ENCODE results near the gene ATP10A.
"Not testable (repeated sequence)": the region's sequence is repeated elsewhere in the genome, so short reads cannot be mapped to it uniquely, and the experiment has no call there.

The ATP10A gene

GRCh38 chr15:25667829-25668228 lies 195.3 kb downstream of the ATP10A start:
- Mint-ChIP-seq H3K9me3 (no peaks in the 10 kb centered on the region), H3K4me3 (no peak overlapping the region), H3K4me1 (peaks cover 10% of the 10 kb centered on the region), H3K27me3 (peaks cover 40% of the 10 kb centered on the region), H3K27ac (no peak overlapping the region), H3K36me3 (peaks cover 2% of the 10 kb centered on the region)

- peaks cover 2% of the 10 kb centered on the region for H3K36me3 Mint-ChIP-seq
- no peak overlapping the region for H3K4me3 Mint-ChIP-seq
- H3K27ac Mint-ChIP-seq, result no peak overlapping the region
- peaks cover 41% of the 10 kb centered on the region for H3K27me3 Mint-ChIP-seq
- H3K4me1 Mint-ChIP-seq, result peaks cover 8% of the 10 kb centered on the region
- H3K9me3 Mint-ChIP-seq, result no peaks in the 10 kb centered on the region
Measured at GRCh38 chr15:25665913-25666312, 197.2 kb downstream of the ATP10A start.

GRCh38 chr15:25664761-25665160 lies 198.4 kb downstream of the ATP10A start:
- Mint-ChIP-seq H3K9me3 (no peaks in the 10 kb centered on the region), H3K27ac (peak overlapping the region; percentile 15), H3K4me1 (peaks cover 2% of the 10 kb centered on the region), H3K4me3 (no peak overlapping the region), H3K36me3 (peaks cover 2% of the 10 kb centered on the region), H3K27me3 (peaks cover 30% of the 10 kb centered on the region)

GRCh38 chr15:25663515-25663914 lies 199.6 kb downstream of the ATP10A start:
- H3K27me3 Mint-ChIP-seq, result peaks cover 23% of the 10 kb centered on the region
- H3K4me3 Mint-ChIP-seq, result no peak overlapping the region
- no peaks in the 10 kb centered on the region for H3K4me1 Mint-ChIP-seq
- H3K9me3 Mint-ChIP-seq, result no peaks in the 10 kb centered on the region
- no peak overlapping the region for H3K27ac Mint-ChIP-seq
- H3K36me3 Mint-ChIP-seq, result peaks cover 2% of the 10 kb centered on the region

GRCh38 chr15:25661898-25662297 lies 201.2 kb downstream of the ATP10A start:
- H3K27me3 Mint-ChIP-seq, result peaks cover 25% of the 10 kb centered on the region
- no peak overlapping the region for H3K4me3 Mint-ChIP-seq
- H3K9me3 Mint-ChIP-seq, result no peaks in the 10 kb centered on the region
- H3K4me1 Mint-ChIP-seq, result no peaks in the 10 kb centered on the region
- no peak overlapping the region for H3K27ac Mint-ChIP-seq
- H3K36me3 Mint-ChIP-seq, result peaks cover 2% of the 10 kb centered on the region

GRCh38 chr15:25659251-25659650 lies 203.9 kb downstream of the ATP10A start:
- no peak overlapping the region for H3K27ac Mint-ChIP-seq
- H3K4me1 Mint-ChIP-seq, result no peaks in the 10 kb centered on the region
- no peaks in the 10 kb centered on the region for H3K9me3 Mint-ChIP-seq
- no peaks in the 10 kb centered on the region for H3K36me3 Mint-ChIP-seq
- H3K27me3 Mint-ChIP-seq, result peaks cover 10% of the 10 kb centered on the region
- no peak overlapping the region for H3K4me3 Mint-ChIP-seq

- Mint-ChIP-seq H3K36me3 (no peaks in the 10 kb centered on the region), H3K27ac (no peak overlapping the region)
Measured at GRCh38 chr15:25658560-25658959, 204.6 kb downstream of the ATP10A start.

GRCh38 chr15:25655207-25655948 lies 207.7 kb downstream of the ATP10A start:
- H3K27ac Mint-ChIP-seq, result no peak overlapping the region

More at GRCh38 chr15:25658560-25658959, 204.6 kb downstream of the ATP10A start:
- Mint-ChIP-seq H3K9me3 (no peaks in the 10 kb centered on the region), H3K4me3 (no peak overlapping the region), H3K27me3 (peaks cover 10% of the 10 kb centered on the region), H3K4me1 (no peaks in the 10 kb centered on the region)

GRCh38 chr15:25653371-25653770 lies 209.8 kb downstream of the ATP10A start:
- H3K4me1 Mint-ChIP-seq, result no peaks in the 10 kb centered on the region
- peaks cover 8% of the 10 kb centered on the region for H3K27me3 Mint-ChIP-seq
- no peaks in the 10 kb centered on the region for H3K36me3 Mint-ChIP-seq
- H3K9me3 Mint-ChIP-seq, result no peaks in the 10 kb centered on the region
- H3K4me3 Mint-ChIP-seq, result no peak overlapping the region
- H3K27ac Mint-ChIP-seq, result no peak overlapping the region

More at GRCh38 chr15:25655207-25655948, 207.7 kb downstream of the ATP10A start:
- H3K4me3 Mint-ChIP-seq, result no peak overlapping the region
- H3K9me3 Mint-ChIP-seq, result no peaks in the 10 kb centered on the region
- H3K27me3 Mint-ChIP-seq, result peaks cover 6% of the 10 kb centered on the region
- no peaks in the 10 kb centered on the region for H3K4me1 Mint-ChIP-seq
- H3K36me3 Mint-ChIP-seq, result no peaks in the 10 kb centered on the region

- H3K27me3 Mint-ChIP-seq, result peaks cover 3% of the 10 kb centered on the region
- H3K9me3 Mint-ChIP-seq, result no peaks in the 10 kb centered on the region
- H3K4me3 Mint-ChIP-seq, result no peak overlapping the region
- H3K4me1 Mint-ChIP-seq, result no peaks in the 10 kb centered on the region
- H3K36me3 Mint-ChIP-seq, result no peaks in the 10 kb centered on the region
- H3K27ac Mint-ChIP-seq, result no peak overlapping the region
Measured at GRCh38 chr15:25652704-25653103, 210.4 kb downstream of the ATP10A start.

GRCh38 chr15:25649390-25649789 lies 213.7 kb downstream of the ATP10A start:
- no peak overlapping the region for H3K4me3 Mint-ChIP-seq
- H3K4me1 Mint-ChIP-seq, result no peaks in the 10 kb centered on the region
- H3K36me3 Mint-ChIP-seq, result no peaks in the 10 kb centered on the region
- H3K9me3 Mint-ChIP-seq, result no peaks in the 10 kb centered on the region
- H3K27me3 Mint-ChIP-seq, result peaks cover 10% of the 10 kb centered on the region
- no peak overlapping the region for H3K27ac Mint-ChIP-seq

GRCh38 chr15:25643120-25643519 lies 220.0 kb downstream of the ATP10A start:
- Mint-ChIP-seq H3K9me3 (no peaks in the 10 kb centered on the region), H3K4me1 (no peaks in the 10 kb centered on the region), H3K4me3 (no peak overlapping the region)

GRCh38 chr15:25641762-25642161 lies 221.4 kb downstream of the ATP10A start:
- Mint-ChIP-seq H3K27me3 (peaks cover 25% of the 10 kb centered on the region), H3K9me3 (no peaks in the 10 kb centered on the region), H3K4me1 (no peaks in the 10 kb centered on the region), H3K4me3 (no peak overlapping the region), H3K36me3 (no peaks in the 10 kb centered on the region), H3K27ac (no peak overlapping the region)

More at GRCh38 chr15:25643120-25643519, 220.0 kb downstream of the ATP10A start:
- H3K36me3 Mint-ChIP-seq, result no peaks in the 10 kb centered on the region
- H3K27ac Mint-ChIP-seq, result no peak overlapping the region
- H3K27me3 Mint-ChIP-seq, result peaks cover 26% of the 10 kb centered on the region

- Mint-ChIP-seq H3K27ac (no peak overlapping the region), H3K4me1 (no peaks in the 10 kb centered on the region), H3K27me3 (peaks cover 25% of the 10 kb centered on the region), H3K36me3 (no peaks in the 10 kb centered on the region), H3K4me3 (no peak overlapping the region), H3K9me3 (no peaks in the 10 kb centered on the region)
Measured at GRCh38 chr15:25641361-25641760, 221.8 kb downstream of the ATP10A start.

GRCh38 chr15:25640959-25641358 lies 222.2 kb downstream of the ATP10A start:
- H3K27ac Mint-ChIP-seq, result not testable (repeated sequence)

GRCh38 chr15:25640381-25640780 lies 222.7 kb downstream of the ATP10A start:
- Mint-ChIP-seq H3K9me3 (no peaks in the 10 kb centered on the region), H3K27ac (no peak overlapping the region), H3K4me1 (no peaks in the 10 kb centered on the region), H3K4me3 (no peak overlapping the region), H3K36me3 (no peaks in the 10 kb centered on the region), H3K27me3 (peaks cover 20% of the 10 kb centered on the region)

More at GRCh38 chr15:25640959-25641358, 222.2 kb downstream of the ATP10A start:
- H3K36me3 Mint-ChIP-seq, H3K9me3 Mint-ChIP-seq, H3K4me1 Mint-ChIP-seq, H3K4me3 Mint-ChIP-seq: not testable (repeated sequence)
- peaks cover 22% of the 10 kb centered on the region for H3K27me3 Mint-ChIP-seq

GRCh38 chr15:25636486-25636885 lies 226.6 kb downstream of the ATP10A start:
- not testable (repeated sequence) for H3K36me3 Mint-ChIP-seq, H3K9me3 Mint-ChIP-seq, H3K27ac Mint-ChIP-seq, H3K27me3 Mint-ChIP-seq, H3K4me1 Mint-ChIP-seq, H3K4me3 Mint-ChIP-seq

Measured in activated naive CD4-positive, alpha-beta T cell treated with anti-CD3 and anti-CD28 coated beads, Interleukin-2, amount 50 U/mL, for 24 hours (primary cell).